K562 (cell line): Measurements from ENCODE around the gene TUBA1B. TPM values are rescaled to one million over a fixed set of nuclear protein-coding genes. Genes with fewer than 3 reads are reported as not detected.

ENCODE experiments used
- ATAC-seq: fragments of 200-7000 bp; cut with Tn5 transposase; 3 replicates; pipeline ENCODE4 v1.9.1; 2020; ENCODE audit warnings: moderate library complexity
- BruUV-seq: library from RNA; stranded (reverse); fragments of 400-500 nt; replicated peaks from 2 replicates; lab custom pipeline; 2021; lab: Mats Ljungman, UMichigan
- CTCF ChIA-PET: fragments of 300-600 bp; formaldehyde crosslinking; extraction: SDS; loops from one replicate; lab custom pipeline; 2021; ENCODE audit warnings: low intra/inter-chr PET ratio; lab: Yijun Ruan, JAX
- POLR2A ChIA-PET: fragments of 300-600, 350-650 bp; sonication (Branson Sonifier 250); formaldehyde crosslinking; extraction: SDS; loops from one replicate; lab custom pipeline; 2021; ENCODE audit warnings: antibody characterized with exemption, inconsistent platforms; lab: Yijun Ruan, JAX
- DNase-seq, 4 experiments: peaks; one replicate each; pipeline versions ENCODE4 v3.0.0 to v3.0.0-alpha.2; 2011 to 2018; ENCODE audit warnings: low spot score in 3 of 4, mixed read lengths in 3 of 4; ENCODE audit errors: extremely low read depth in 1 of 4
- FAIRE-seq: peaks from 2 replicates; lab custom pipeline; 2011; peaks lifted over from hg19 to GRCh38; lab: Jason Lieb, UNC
- H2AFZ ChIP-seq: 2 replicates; pipeline ENCODE4 v1.6.0; 2011; ENCODE audit warnings: low read depth, low read length, control low read depth, inconsistent platforms
- H3K27ac ChIP-seq: fragments of 200-600 bp; 3 replicates; pipeline ENCODE4 v1.8.0; 2011; ENCODE audit warnings: low read depth, mild to moderate bottlenecking, control low read depth, inconsistent platforms, low read length, moderate library complexity, mixed read lengths; ENCODE audit errors: extremely low read depth
- H3K27me3 ChIP-seq, 2 experiments: fragments of 300-600 bp in 1 of 2; 2 replicates in 1 of 2; 3 replicates in 1 of 2; pipeline versions ENCODE4 v1.6.0 to v1.8.0; 2011; ENCODE audit warnings: inconsistent platforms in 2 of 2, low read length in 2 of 2, mild to moderate bottlenecking in 1 of 2, mixed read lengths in 1 of 2, moderate library complexity in 1 of 2; ENCODE audit not compliant: control insufficient read depth in 2 of 2, insufficient read depth in 2 of 2
- H3K36me3 ChIP-seq: fragments of 300-600 bp; 3 replicates; pipeline ENCODE4 v1.8.0; 2011; ENCODE audit warnings: mild to moderate bottlenecking, low read length, inconsistent platforms; ENCODE audit not compliant: control insufficient read depth, insufficient read depth
- H3K4me1 ChIP-seq, 2 experiments: fragments of 200-600 bp in 1 of 2; replicated peaks in 1 of 2; 2 replicates in 1 of 2; 3 replicates in 1 of 2; pipeline versions ENCODE4 v1.5.1 to v1.8.0; 2011; ENCODE audit warnings: inconsistent platforms in 2 of 2, low read length in 2 of 2, mild to moderate bottlenecking in 1 of 2, mixed read lengths in 1 of 2, moderate library complexity in 1 of 2; ENCODE audit not compliant: control insufficient read depth in 2 of 2, insufficient read depth in 2 of 2
- H3K4me2 ChIP-seq: 2 replicates; pipeline ENCODE4 v1.6.1; 2011; ENCODE audit warnings: low read length, control low read depth, inconsistent platforms, mixed read lengths; ENCODE audit not compliant: insufficient read depth
- H3K4me3 ChIP-seq: fragments of 200-600 bp; sonication (generic), shearing (Covaris generic); 2 replicates; pipeline ENCODE4 v1.5.1; 2016; ENCODE audit warnings: control low read depth, inconsistent platforms
- H3K79me2 ChIP-seq: fragments of 200-600 bp; 3 replicates; pipeline ENCODE4 v1.8.0; 2011; ENCODE audit warnings: low read length, inconsistent platforms; ENCODE audit not compliant: control insufficient read depth, insufficient read depth
- H3K9ac ChIP-seq, 2 experiments: 2 replicates each; pipeline versions ENCODE4 v1.6.0 to v1.6.1; 2011; ENCODE audit warnings: low read depth in 2 of 2, low read length in 2 of 2, control low read depth in 1 of 2, inconsistent platforms in 1 of 2, mild to moderate bottlenecking in 1 of 2, mixed read lengths in 1 of 2; ENCODE audit not compliant: insufficient read depth in 1 of 2
- H3K9me1 ChIP-seq: one replicate; pipeline ENCODE4 v1.6.0; 2011; ENCODE audit warnings: inconsistent platforms, mild to moderate bottlenecking, low read length, moderate library complexity; ENCODE audit not compliant: control insufficient read depth, insufficient read depth
- H3K9me3 ChIP-seq: replicated peaks from 2 replicates; pipeline ENCODE4 v1.5.1; 2011; ENCODE audit warnings: low read depth, low read length, inconsistent platforms; ENCODE audit not compliant: control insufficient read depth, insufficient read depth
- H4K20me1 ChIP-seq: replicated peaks from 2 replicates; pipeline ENCODE4 v1.6.1; 2011; ENCODE audit warnings: low read length, inconsistent platforms, mixed read lengths; ENCODE audit not compliant: control insufficient read depth, insufficient read depth
- EP400 ChIP-seq: fragments of 450-650 bp; IDR thresholded peaks from 2 replicates; pipeline ENCODE4 v1.6.1; 2017; ENCODE audit warnings: antibody characterized with exemption, mild to moderate bottlenecking, moderate library complexity
- FOXJ2 ChIP-seq: fragments of 200-800 bp; sonication (Bioruptor generic); IDR thresholded peaks from 2 replicates; pipeline ENCODE4 v1.6.1; 2016; ENCODE audit warnings: missing genetic modification characterization, missing compliant biosample characterization
- FOXK2 ChIP-seq, 2 experiments: fragments of 450-650 bp; IDR thresholded peaks in 1 of 2; conservative IDR thresholded peaks in 1 of 2; 2 replicates each; pipeline ENCODE4 v1.6.1; 2016; ENCODE audit warnings: low read depth in 2 of 2, mild to moderate bottlenecking in 1 of 2
- GATAD2A ChIP-seq: fragments of 450-650 bp; IDR thresholded peaks from 2 replicates; pipeline ENCODE4 v1.6.1; 2017
- HEY1 ChIP-seq: fragments of 250-450 bp; sonication (Bioruptor Pico); IDR thresholded peaks from 2 replicates; pipeline ENCODE4 v1.5.0; 2020; ENCODE audit warnings: mild to moderate bottlenecking, moderate library complexity, borderline replicate concordance
- JUND ChIP-seq, 2 experiments: IDR thresholded peaks; 2 replicates in 1 of 2; 3 replicates in 1 of 2; pipeline ENCODE4 v1.6.1; 2011; ENCODE audit warnings: borderline replicate concordance in 2 of 2, low read depth in 2 of 2, low read length in 2 of 2, improper control_type of control experiment in 1 of 2, missing biosample characterization in 1 of 2, missing genetic modification characterization in 1 of 2, missing genetic modification reagents in 1 of 2
- KDM4B ChIP-seq, 2 experiments: fragments of 450-650 bp in 1 of 2; sonication (generic) in 1 of 2; IDR thresholded peaks; 2 replicates each; pipeline ENCODE4 v1.6.1; 2016 to 2017; ENCODE audit warnings: borderline replicate concordance in 2 of 2, antibody characterized with exemption in 1 of 2, low read depth in 1 of 2, mild to moderate bottlenecking in 1 of 2
- MBD1 ChIP-seq: fragments of 250-450 bp; sonication (Bioruptor Pico); IDR thresholded peaks from 2 replicates; pipeline ENCODE4 v1.8.0; 2022; ENCODE audit warnings: inconsistent platforms
- NUFIP1 ChIP-seq: fragments of 450-650 bp; IDR thresholded peaks from 2 replicates; pipeline ENCODE4 v1.6.1; 2018; ENCODE audit not compliant: partially characterized antibody
- POU5F1 ChIP-seq: fragments of 150-350 bp; IDR thresholded peaks from 2 replicates; pipeline ENCODE4 v1.6.1; 2014; ENCODE audit warnings: borderline replicate concordance, low read length, low read depth, mild to moderate bottlenecking; ENCODE audit not compliant: partially characterized antibody
- RB1 ChIP-seq: fragments of 450-650 bp; IDR thresholded peaks from 2 replicates; pipeline ENCODE4 v1.6.1; 2017; ENCODE audit warnings: low read depth, mild to moderate bottlenecking
- RHOXF2B ChIP-seq: fragments of 250-450 bp; sonication (Bioruptor Pico); conservative IDR thresholded peaks from 2 replicates; pipeline ENCODE4 v1.5.1; 2021
- SMAD3 ChIP-seq: fragments of 450-650 bp; formaldehyde crosslinking; conservative IDR thresholded peaks from 2 replicates; pipeline ENCODE4 v1.4.0; 2020; ENCODE audit warnings: mild to moderate bottlenecking
- SP1 ChIP-seq: sonication (generic); formaldehyde crosslinking; IDR thresholded peaks from 2 replicates; pipeline ENCODE4 v1.8.1; 2022; ENCODE audit warnings: mild to moderate bottlenecking, missing genetic modification reagents
- ZNF12 ChIP-seq: sonication (generic); formaldehyde crosslinking; IDR thresholded peaks from 2 replicates; pipeline ENCODE4 v1.4.0; 2020; ENCODE audit warnings: mild to moderate bottlenecking, missing genetic modification reagents
- ZNF282 ChIP-seq: sonication (generic); formaldehyde crosslinking; IDR thresholded peaks from 2 replicates; pipeline ENCODE4 v1.8.1; 2023; ENCODE audit warnings: missing genetic modification reagents
- ZNF354B ChIP-seq: fragments of 250-450 bp; sonication (Bioruptor Pico); IDR thresholded peaks from 2 replicates; pipeline ENCODE4 v1.4.0; 2020
- ZNF707 ChIP-seq: fragments of 250-450 bp; sonication (Bioruptor Pico); conservative IDR thresholded peaks from 2 replicates; pipeline ENCODE4 v1.8.0; 2022; ENCODE audit warnings: inconsistent platforms, mild to moderate bottlenecking, moderate library complexity
- WGBS: fragments of 100-300 bp; shearing (Covaris generic); methylation state at CpG from one replicate; pipeline ENCODE4 v1.1.6; 2016; ENCODE audit warnings: low coverage, mixed read lengths; ENCODE audit not compliant: insufficient coverage; ENCODE audit errors: missing lambda C conversion rate; 5-methylcytosine and 5-hydroxymethylcytosine counted together
- in situ Hi-C: fragments of 300-500 bp; cut with MboI; formaldehyde crosslinking; loops from 4 replicates; pipeline ENCODE4 v1.15.0; 2018; ENCODE audit warnings: inconsistent platforms, mixed read lengths
- intact Hi-C: fragments of 100-400 bp; cut with micrococcal nuclease; formaldehyde crosslinking; loops from 2 replicates; pipeline ENCODE4 v1.14.2; 2022
- polyA plus RNA-seq, 8 experiments: library from polyadenylated mRNA; depleted of rRNA in 4 of 8; stranded (reverse) in 5 of 8; unstranded in 3 of 8; fragments of >200 nt; fragmentation: Nextera tagmentation in 2 of 8; fragmentation: Illumina TruSeq in 1 of 8; extraction: Ambion mirVana in 2 of 8; extraction: Trizol in 1 of 8; gene quantifications; 2 replicates each; pipeline versions ENCODE4 v1.2.1 to v1.2.3, GENCODE V29; 2011 to 2014; ENCODE audit warnings: inconsistent platforms in 1 of 8, missing spikeins in 1 of 8
- total RNA-seq, 7 experiments: library from RNA; depleted of rRNA in 6 of 7; stranded (reverse); fragments of >200 nt in 6 of 7; fragmentation: Illumina TruSeq in 2 of 7; extraction: Trizol in 2 of 7; gene quantifications; 2 replicates each; pipeline versions ENCODE4 v1.2.1 to v1.2.3, GENCODE V29; 2011 to 2021; ENCODE audit warnings: low replicate concordance in 1 of 7

TUBA1B gene
- total and polyA plus RNA-seq, 9 of the 15 experiments (the other 6 are each of a cell fraction or from before 2014, with no cell fraction given), result 2,189 to 4,624 (median 2,628) TPM

- TF ChIP-seq MBD1 (CRISPR knock-in tag), result no peak
- no peak for TF ChIP-seq KDM4B (IDR thresholded peaks at IDR 0.05; ENCODE audit: borderline replicate concordance in 2 of 2, low read depth in 1 of 2)
- TF ChIP-seq ZNF707 (CRISPR knock-in tag), result no peak
- TF ChIP-seq, all 486 proteins: peak for 22
Observed at GRCh38 chr12:49138587-49138986, 7.4 kb upstream of the TUBA1B start (continued).

- no TSS peak for BruUV-seq
- WGBS, result 73% methylated on average over 1 of the region's 1 CpG
- in situ Hi-C loops, result no loop called here
- Histone ChIP-seq H3K79me2 (peaks cover 15% of the 10 kb centered on the region), H3K36me3 (no peaks in the 10 kb centered on the region), H3K4me3 (no peak overlapping the region), H3K27ac (no peak overlapping the region), H3K9ac (no peak overlapping the region)
- intact Hi-C loops, result loop anchor here (10.0 kb wide), 1 partner anchor 127 kb away; the partner anchor contains the start of gene TUBA1C
- no peak for FAIRE-seq
- CTCF ChIA-PET, result no interaction called here
- ATAC-seq, result no peak
- TF ChIP-seq GATAD2A (no peak), POU5F1 (no peak), HEY1 (CRISPR knock-in tag) (no peak), RHOXF2B (CRISPR knock-in tag) (no peak), SP1 (CRISPR knock-in tag) (no peak), FOXJ2 (tag) (no peak), ZNF12 (CRISPR knock-in tag) (no peak), NUFIP1 (no peak), FOXK2 (conservative IDR thresholded peaks at IDR 0.05 in 1 of 2, IDR thresholded peaks at IDR 0.05 in 1 of 2; ENCODE audit: low read depth in 2 of 2) (no peak), ZNF282 (CRISPR knock-in tag) (no peak), JUND (IDR thresholded peaks at IDR 0.05; ENCODE audit: borderline replicate concordance, low read depth, low read length) (no peak), JUND (tag; IDR thresholded peaks at IDR 0.05; ENCODE audit: borderline replicate concordance, low read depth, low read length) (no peak), RB1 (no peak), EP400 (no peak), SMAD3 (CRISPR knock-in tag) (no peak), ZNF354B (CRISPR knock-in tag) (no peak)
- TF ChIP-seq, all 486 proteins: peak for 0
- H3K4me1 ChIP-seq, result peaks cover 9 to 12% of the 10 kb centered on the region in 2 experiments; a peak in 3 of 5 replicates
- H4K20me1 ChIP-seq, result no peaks in the 10 kb centered on the region
- POLR2A ChIA-PET, result interaction anchor here (1.6 to 10.5 kb wide), 2 partner anchors 6 to 129 kb away, joined by 5 to 151 read pairs; partner anchors contain the start of gene TUBA1B
- H2AFZ ChIP-seq, result no peak overlapping the region
- no peaks in the 10 kb centered on the region for H3K9me1 ChIP-seq
- DNase-seq, result no peak
- H3K4me2 ChIP-seq, result no peak overlapping the region
- H3K9me3 ChIP-seq, result no peaks in the 10 kb centered on the region
- H3K27me3 ChIP-seq, result no peaks in the 10 kb centered on the region
Observed at GRCh38 chr12:49137476-49137875, 6.3 kb upstream of the TUBA1B start.
